HepG2 (cell line): ENCODE measurements around the gene PMM2. TPM values are rescaled to one million over a fixed set of nuclear protein-coding genes. Genes with fewer than 3 reads are reported as not detected.

Source experiments
- CAMTA2 ChIP-seq: sonication (generic); formaldehyde crosslinking; IDR thresholded peaks from 2 replicates; pipeline ENCODE4 v1.4.0; 2020; ENCODE audit warnings: mild to moderate bottlenecking, missing genetic modification reagents, borderline replicate concordance
- CC2D1A ChIP-seq: sonication (generic); formaldehyde crosslinking; IDR thresholded peaks from 2 replicates; pipeline ENCODE4 v1.8.1; 2023; ENCODE audit warnings: mild to moderate bottlenecking, missing genetic modification reagents
- CHD2 ChIP-seq: IDR thresholded peaks from 2 replicates; pipeline ENCODE4 v1.6.1; 2011; ENCODE audit warnings: low read depth, low read length, improper control_type of control experiment
- CREB1 ChIP-seq, 2 experiments: fragments of 450-650 bp in 1 of 2; IDR thresholded peaks; 2 replicates each; pipeline ENCODE4 v1.6.1; 2016 to 2017; ENCODE audit warnings: control low read depth in 1 of 2, mild to moderate bottlenecking in 1 of 2, missing compliant biosample characterization in 1 of 2, missing genetic modification characterization in 1 of 2
- FOSL2 ChIP-seq: sonication (generic); formaldehyde crosslinking; IDR thresholded peaks from 2 replicates; pipeline ENCODE4 v1.4.0; 2020; ENCODE audit warnings: missing genetic modification reagents
- GZF1 ChIP-seq: sonication (generic); formaldehyde crosslinking; IDR thresholded peaks from 2 replicates; pipeline ENCODE4 v1.5.1; 2020; ENCODE audit warnings: mild to moderate bottlenecking, missing genetic modification reagents
- HNRNPL ChIP-seq: fragments of 200-400 bp; formaldehyde crosslinking; IDR thresholded peaks from 2 replicates; pipeline ENCODE4 v1.6.1; 2017; ENCODE audit warnings: mild to moderate bottlenecking, low read depth, low read length
- HOXA3 ChIP-seq: sonication (generic); formaldehyde crosslinking; IDR thresholded peaks from 2 replicates; pipeline ENCODE4 v1.5.0; 2020; ENCODE audit warnings: missing genetic modification reagents
- ISX ChIP-seq: sonication (generic); formaldehyde crosslinking; conservative IDR thresholded peaks from 2 replicates; pipeline ENCODE4 v1.5.0; 2020; ENCODE audit warnings: missing genetic modification reagents
- KLF9 ChIP-seq: IDR thresholded peaks from 2 replicates; pipeline ENCODE4 v1.6.1; 2016; ENCODE audit warnings: low read depth
- NFE2L2 ChIP-seq: fragments of 150-350 bp; IDR thresholded peaks from 2 replicates; pipeline ENCODE4 v1.6.1; 2014; ENCODE audit warnings: low read length
- PAF1 ChIP-seq: IDR thresholded peaks from 2 replicates; pipeline ENCODE4 v1.6.1; 2016; ENCODE audit warnings: missing genetic modification reagents, missing compliant biosample characterization
- PHB2 ChIP-seq: fragments of 450-650 bp; IDR thresholded peaks from 2 replicates; pipeline ENCODE4 v1.6.1; 2018; ENCODE audit not compliant: partially characterized antibody
- REL ChIP-seq: sonication (generic); formaldehyde crosslinking; conservative IDR thresholded peaks from 2 replicates; pipeline ENCODE4 v1.8.0; 2022; ENCODE audit warnings: mild to moderate bottlenecking, missing genetic modification reagents, moderate library complexity
- REPIN1 ChIP-seq: sonication (generic); formaldehyde crosslinking; IDR thresholded peaks from 2 replicates; pipeline ENCODE4 v1.8.0; 2022; ENCODE audit warnings: missing genetic modification reagents, low read depth, mild to moderate bottlenecking, borderline replicate concordance
- RXRB ChIP-seq: IDR thresholded peaks from 2 replicates; pipeline ENCODE4 v1.6.1; 2016; ENCODE audit warnings: borderline replicate concordance, missing genetic modification reagents, missing compliant biosample characterization
- STAT5B ChIP-seq: sonication (generic); formaldehyde crosslinking; IDR thresholded peaks from 2 replicates; pipeline ENCODE4 v1.4.0; 2020; ENCODE audit warnings: missing genetic modification reagents
- THYN1 ChIP-seq: sonication (generic); formaldehyde crosslinking; IDR thresholded peaks from 2 replicates; pipeline ENCODE4 v1.8.1; 2023; ENCODE audit warnings: low read depth, mild to moderate bottlenecking, moderate library complexity, missing genetic modification reagents, borderline replicate concordance
- ZNF12 ChIP-seq: sonication (generic); formaldehyde crosslinking; IDR thresholded peaks from 2 replicates; pipeline ENCODE4 v1.5.0; 2020; ENCODE audit warnings: missing genetic modification reagents
- ZNF253 ChIP-seq: sonication (generic); formaldehyde crosslinking; IDR thresholded peaks from 2 replicates; pipeline ENCODE4 v1.8.0; 2022; ENCODE audit warnings: mild to moderate bottlenecking, missing genetic modification reagents, borderline replicate concordance
- ZNF329 ChIP-seq: sonication (generic); formaldehyde crosslinking; IDR thresholded peaks from 2 replicates; pipeline ENCODE4 v1.9.0; 2021; ENCODE audit warnings: low read depth, mild to moderate bottlenecking, missing genetic modification reagents
- ZNF431 ChIP-seq: sonication (generic); formaldehyde crosslinking; IDR thresholded peaks from 2 replicates; pipeline ENCODE4 v1.9.0; 2022; ENCODE audit warnings: missing genetic modification reagents, low read depth, mild to moderate bottlenecking, borderline replicate concordance
- ZNF547 ChIP-seq: sonication (generic); formaldehyde crosslinking; IDR thresholded peaks from 2 replicates; pipeline ENCODE4 v1.5.1; 2020; ENCODE audit warnings: mild to moderate bottlenecking, missing genetic modification reagents
- ZNF562 ChIP-seq: sonication (generic); formaldehyde crosslinking; IDR thresholded peaks from 2 replicates; pipeline ENCODE4 v1.8.0; 2022; ENCODE audit warnings: missing genetic modification reagents, borderline replicate concordance
- ZNF878 ChIP-seq: sonication (generic); formaldehyde crosslinking; IDR thresholded peaks from 2 replicates; pipeline ENCODE4 v1.8.1; 2023; ENCODE audit warnings: mild to moderate bottlenecking, missing genetic modification reagents, moderate library complexity
- ZSCAN20 ChIP-seq: sonication (generic); formaldehyde crosslinking; IDR thresholded peaks from 2 replicates; pipeline ENCODE4 v1.4.0; 2020; ENCODE audit warnings: missing genetic modification reagents, mild to moderate bottlenecking, borderline replicate concordance
- polyA plus RNA-seq, 8 experiments: library from polyadenylated mRNA; depleted of rRNA in 3 of 8; stranded (reverse) in 7 of 8; unstranded in 1 of 8; fragments of >200 nt; fragmentation: Illumina TruSeq in 4 of 8; extraction: Trizol in 4 of 8; gene quantifications; 2 replicates each; pipeline versions ENCODE4 v1.2.1 to v1.2.3, GENCODE V29; 2011 to 2016; ENCODE audit warnings: low read depth in 4 of 8, missing spikeins in 1 of 8, mixed read lengths in 1 of 8; ENCODE audit not compliant: insufficient read depth in 1 of 8
- total RNA-seq, 5 experiments: library from RNA; depleted of rRNA; stranded (reverse); fragments of >200 nt; fragmentation: Illumina TruSeq; extraction: Trizol; gene quantifications; 2 replicates each; pipeline ENCODE4 v1.2.3, GENCODE V29; 2016; ENCODE audit warnings: low read depth in 1 of 5
- TF ChIP-seq, protein P1 (sequence below): sonication (generic); formaldehyde crosslinking; IDR thresholded peaks from 2 replicates; pipeline ENCODE4 v1.5.0; 2020; ENCODE audit warnings: missing genetic modification reagents, mild to moderate bottlenecking, borderline replicate concordance
- TF ChIP-seq, protein P2 (sequence below): sonication (generic); formaldehyde crosslinking; IDR thresholded peaks from 2 replicates; pipeline ENCODE4 v1.4.0; 2020; ENCODE audit warnings: missing genetic modification reagents, borderline replicate concordance

The PMM2 gene
- total and polyA plus RNA-seq, 2 of the 13 experiments (the other 11 are each of a cell fraction or from before 2014, with no cell fraction given) = 52.2 to 93.7 TPM

DNA sequence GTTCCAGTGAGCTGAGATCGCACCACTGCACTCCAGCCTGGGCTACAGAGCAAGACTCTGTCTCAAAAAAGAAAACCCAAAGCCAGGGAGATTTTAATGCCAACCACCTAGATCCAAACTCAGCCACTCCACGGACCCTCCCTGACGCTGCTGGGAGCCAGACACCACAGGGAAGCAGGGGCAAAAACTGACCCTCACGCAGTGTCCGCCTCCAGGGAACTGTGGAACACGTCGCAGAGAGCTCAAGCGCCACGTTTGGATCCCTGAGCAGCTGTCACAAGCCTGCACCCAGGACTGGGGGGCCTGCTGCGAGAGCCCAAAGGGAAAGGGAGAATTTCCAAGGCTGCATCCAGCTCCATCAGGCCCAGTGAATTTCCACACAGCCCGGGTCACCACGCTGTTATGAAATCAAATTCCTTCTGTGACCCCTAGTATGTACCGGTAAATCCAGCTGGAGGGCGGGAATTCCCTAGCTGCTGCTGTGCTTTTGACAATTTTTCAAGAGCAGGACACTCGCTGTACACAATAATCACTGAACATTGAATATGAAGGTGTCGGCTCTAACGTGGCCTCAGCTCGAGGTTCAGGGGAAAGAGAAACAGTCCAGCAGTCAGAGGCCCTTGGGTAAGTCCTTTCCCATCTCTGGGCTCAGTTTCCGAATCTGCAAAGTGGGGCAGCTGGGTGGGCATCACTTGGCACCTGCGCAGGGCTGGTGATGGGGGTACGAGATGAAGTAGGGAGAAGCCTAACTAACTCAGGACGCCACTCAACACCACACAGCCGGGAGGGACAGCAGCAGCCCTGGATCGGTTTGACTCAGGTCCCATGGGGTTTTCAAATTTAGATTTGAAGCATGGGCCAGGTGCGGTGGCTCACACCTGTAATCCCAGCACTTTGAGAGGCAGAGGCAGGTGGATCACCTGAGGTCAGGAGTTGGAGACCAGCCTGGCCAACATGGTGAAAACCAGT, 62.6 kb downstream of the PMM2 start (continued):
- TF ChIP-seq STAT5B (CRISPR knock-in tag) (no peak; the same call in 1 of the 2 replicates), KLF9 (CRISPR knock-in tag) (no peak), ZNF547 (peak; percentile 69), ZNF431 (no peak), ZNF562 (CRISPR knock-in tag) (no peak), CC2D1A (CRISPR knock-in tag) (no peak), PAF1 (peak; percentile 91), FOSL2 (CRISPR knock-in tag) (peak; percentile 73), ISX (CRISPR knock-in tag) (no peak), ZNF878 (no peak), THYN1 (CRISPR knock-in tag) (no peak), CREB1 (IDR thresholded peaks at IDR 0.05) (no peak), CREB1 (CRISPR knock-in tag; IDR thresholded peaks at IDR 0.05) (no peak), HOXA3 (peak; percentile 87), GZF1 (CRISPR knock-in tag) (peak; percentile 74; the same call in 1 of the 2 replicates), REL (CRISPR knock-in tag) (0 out of 2 replicates have a peak, but pooled peaks have one; percentile 45), ZSCAN20 (CRISPR knock-in tag) (no peak), CAMTA2 (CRISPR knock-in tag) (no peak), HNRNPL (no peak), CHD2 (no peak), RXRB (CRISPR knock-in tag) (peak; percentile 95), REPIN1 (CRISPR knock-in tag) (peak; percentile 95), PHB2 (no peak), ZNF12 (CRISPR knock-in tag) (no peak; the same call in 1 of the 2 replicates), NFE2L2 (no peak), ZNF329 (CRISPR knock-in tag) (no peak), ZNF253 (CRISPR knock-in tag) (peak; percentile 93)
- TF ChIP-seq, protein P1, sequence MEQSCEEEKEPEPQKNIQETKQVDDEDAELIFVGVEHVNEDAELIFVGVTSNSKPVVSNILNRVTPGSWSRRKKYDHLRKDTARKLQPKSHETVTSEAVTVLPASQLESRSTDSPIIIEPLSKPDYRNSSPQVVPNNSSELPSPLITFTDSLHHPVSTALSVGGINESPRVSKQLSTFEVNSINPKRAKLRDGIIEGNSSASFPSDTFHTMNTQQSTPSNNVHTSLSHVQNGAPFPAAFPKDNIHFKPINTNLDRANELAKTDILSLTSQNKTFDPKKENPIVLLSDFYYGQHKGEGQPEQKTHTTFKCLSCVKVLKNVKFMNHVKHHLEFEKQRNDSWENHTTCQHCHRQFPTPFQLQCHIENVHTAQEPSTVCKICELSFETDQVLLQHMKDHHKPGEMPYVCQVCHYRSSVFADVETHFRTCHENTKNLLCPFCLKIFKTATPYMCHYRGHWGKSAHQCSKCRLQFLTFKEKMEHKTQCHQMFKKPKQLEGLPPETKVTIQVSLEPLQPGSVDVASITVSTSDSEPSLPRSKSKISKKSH (CRISPR knock-in tag) = no peak
- TF ChIP-seq, protein P2, sequence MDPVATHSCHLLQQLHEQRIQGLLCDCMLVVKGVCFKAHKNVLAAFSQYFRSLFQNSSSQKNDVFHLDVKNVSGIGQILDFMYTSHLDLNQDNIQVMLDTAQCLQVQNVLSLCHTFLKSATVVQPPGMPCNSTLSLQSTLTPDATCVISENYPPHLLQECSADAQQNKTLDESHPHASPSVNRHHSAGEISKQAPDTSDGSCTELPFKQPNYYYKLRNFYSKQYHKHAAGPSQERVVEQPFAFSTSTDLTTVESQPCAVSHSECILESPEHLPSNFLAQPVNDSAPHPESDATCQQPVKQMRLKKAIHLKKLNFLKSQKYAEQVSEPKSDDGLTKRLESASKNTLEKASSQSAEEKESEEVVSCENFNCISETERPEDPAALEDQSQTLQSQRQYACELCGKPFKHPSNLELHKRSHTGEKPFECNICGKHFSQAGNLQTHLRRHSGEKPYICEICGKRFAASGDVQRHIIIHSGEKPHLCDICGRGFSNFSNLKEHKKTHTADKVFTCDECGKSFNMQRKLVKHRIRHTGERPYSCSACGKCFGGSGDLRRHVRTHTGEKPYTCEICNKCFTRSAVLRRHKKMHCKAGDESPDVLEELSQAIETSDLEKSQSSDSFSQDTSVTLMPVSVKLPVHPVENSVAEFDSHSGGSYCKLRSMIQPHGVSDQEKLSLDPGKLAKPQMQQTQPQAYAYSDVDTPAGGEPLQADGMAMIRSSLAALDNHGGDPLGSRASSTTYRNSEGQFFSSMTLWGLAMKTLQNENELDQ (CRISPR knock-in tag) = peak; percentile 85; the same call in 1 of the 2 replicates
